Breast epithelium (tissue), 4 donors: ENCODE data around the gene BPIFA2. TPM values are rescaled to one million over a fixed set of nuclear protein-coding genes. Genes with fewer than 3 reads are reported as not detected.
"Not testable (repeated sequence)": the region's sequence is repeated elsewhere in the genome, so short reads cannot be mapped to it uniquely, and the experiment has no call there.

Experiments used
- DNase-seq, 2 donors: peaks; one replicate each; pipeline ENCODE4 v3.0.0-alpha.2; 2019; ENCODE audit warnings: low spot score in 2 of 2
- H3K27ac ChIP-seq, 2 donors: fragments of 200-600 bp; sonication (generic) in 1 of 2; one replicate each; pipeline ENCODE4 v1.5.1; 2016 to 2019; ENCODE audit warnings: mild to moderate bottlenecking in 1 of 2
- H3K27me3 ChIP-seq, 2 donors: fragments of 200-600 bp; sonication (generic) in 1 of 2; one replicate each; pipeline versions ENCODE4 v1.5.1 to v1.6.0; 2017 to 2019; ENCODE audit warnings: control low read depth in 1 of 2, mild to moderate bottlenecking in 1 of 2
- H3K36me3 ChIP-seq: fragments of 200-600 bp; one replicate; pipeline ENCODE4 v1.5.1; 2019
- H3K4me1 ChIP-seq, 2 donors: fragments of 200-600 bp; sonication (generic); one replicate each; pipeline ENCODE4 v1.5.1; 2016 to 2019; ENCODE audit warnings: control low read depth in 1 of 2
- H3K4me3 ChIP-seq, 3 donors: fragments of 200-600 bp; sonication (generic); 1 replicate in 2 of 3; 2 replicates in 1 of 3; pipeline ENCODE4 v1.5.1; 2016 to 2019; ENCODE audit warnings: mild to moderate bottlenecking in 3 of 3, moderate library complexity in 2 of 3
- H3K9me3 ChIP-seq, 2 donors: fragments of 200-600 bp; sonication (generic) in 1 of 2; one replicate each; pipeline ENCODE4 v1.5.1; 2016 to 2019; ENCODE audit warnings: control low read depth in 1 of 2
- POLR2A ChIP-seq: fragments of 450-650 bp; IDR thresholded peaks from one replicate; pipeline ENCODE4 v1.6.1; 2016; ENCODE audit warnings: antibody characterized with exemption, mild to moderate bottlenecking, moderate library complexity
- POLR2AphosphoS5 ChIP-seq, 3 donors: sonication (generic); formaldehyde crosslinking; IDR thresholded peaks; one replicate each; pipeline ENCODE4 v1.6.1; 2017; ENCODE audit warnings: antibody characterized with exemption in 3 of 3
- intact Hi-C: fragments of 100-400 bp; cut with DNase I; formaldehyde crosslinking; loops from one replicate; pipeline ENCODE4 v1.15.1; 2023; ENCODE audit warnings: low total_unique reads
- total RNA-seq, 3 donors: library from RNA; depleted of rRNA; stranded (reverse); fragments of >200 nt; gene quantifications; one replicate each; pipeline ENCODE4 v1.1.0, GENCODE V29; 2016
- TF ChIP-seq, protein P1 (sequence below), 3 donors: fragments of 450-650 bp; IDR thresholded peaks; one replicate each; pipeline ENCODE4 v1.5.1; 2016 to 2017; ENCODE audit warnings: antibody characterized with exemption in 3 of 3, mild to moderate bottlenecking in 3 of 3, moderate library complexity in 3 of 3

The BPIFA2 gene
- total RNA-seq, 3 donors from 2014 or later = not detected

DNA sequence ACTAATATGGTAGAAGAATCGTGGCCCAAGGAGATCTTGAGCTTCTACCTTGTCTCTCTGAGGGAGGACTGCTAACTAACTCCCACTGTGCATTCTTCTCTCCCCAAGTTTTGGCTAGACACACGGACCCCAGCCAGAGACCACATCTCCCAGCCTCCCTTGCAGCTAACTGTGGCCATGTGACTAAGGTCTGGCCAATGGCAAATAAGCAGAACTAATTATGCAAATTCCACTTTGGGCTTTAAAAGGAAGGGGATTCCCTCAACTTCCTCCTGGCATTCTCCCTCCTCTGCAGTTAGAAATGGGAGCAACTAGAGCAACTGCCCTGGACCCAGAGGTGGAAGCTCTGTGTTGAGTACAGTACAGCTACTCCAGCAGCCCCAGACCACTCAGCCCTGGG, 15.4 kb downstream of the BPIFA2 start:
- no peaks in the 10 kb centered on the region for H3K27me3 ChIP-seq
- TF ChIP-seq, protein P1, sequence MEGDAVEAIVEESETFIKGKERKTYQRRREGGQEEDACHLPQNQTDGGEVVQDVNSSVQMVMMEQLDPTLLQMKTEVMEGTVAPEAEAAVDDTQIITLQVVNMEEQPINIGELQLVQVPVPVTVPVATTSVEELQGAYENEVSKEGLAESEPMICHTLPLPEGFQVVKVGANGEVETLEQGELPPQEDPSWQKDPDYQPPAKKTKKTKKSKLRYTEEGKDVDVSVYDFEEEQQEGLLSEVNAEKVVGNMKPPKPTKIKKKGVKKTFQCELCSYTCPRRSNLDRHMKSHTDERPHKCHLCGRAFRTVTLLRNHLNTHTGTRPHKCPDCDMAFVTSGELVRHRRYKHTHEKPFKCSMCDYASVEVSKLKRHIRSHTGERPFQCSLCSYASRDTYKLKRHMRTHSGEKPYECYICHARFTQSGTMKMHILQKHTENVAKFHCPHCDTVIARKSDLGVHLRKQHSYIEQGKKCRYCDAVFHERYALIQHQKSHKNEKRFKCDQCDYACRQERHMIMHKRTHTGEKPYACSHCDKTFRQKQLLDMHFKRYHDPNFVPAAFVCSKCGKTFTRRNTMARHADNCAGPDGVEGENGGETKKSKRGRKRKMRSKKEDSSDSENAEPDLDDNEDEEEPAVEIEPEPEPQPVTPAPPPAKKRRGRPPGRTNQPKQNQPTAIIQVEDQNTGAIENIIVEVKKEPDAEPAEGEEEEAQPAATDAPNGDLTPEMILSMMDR (IDR thresholded peaks at IDR 0.05) = no peak
- TF ChIP-seq POLR2AphosphoS5 (IDR thresholded peaks at IDR 0.05) (no peak), POLR2A (no peak)
- H3K27ac ChIP-seq = no peak overlapping the region
- H3K4me1 ChIP-seq = no peaks in the 10 kb centered on the region
- H3K4me3 ChIP-seq = no peak overlapping the region
- intact Hi-C loops = no loop called here
- no peak for DNase-seq
- peaks cover 0 to 6% of the 10 kb centered on the region in 2 donors for H3K9me3 ChIP-seq
- no peaks in the 10 kb centered on the region for H3K36me3 ChIP-seq

DNA sequence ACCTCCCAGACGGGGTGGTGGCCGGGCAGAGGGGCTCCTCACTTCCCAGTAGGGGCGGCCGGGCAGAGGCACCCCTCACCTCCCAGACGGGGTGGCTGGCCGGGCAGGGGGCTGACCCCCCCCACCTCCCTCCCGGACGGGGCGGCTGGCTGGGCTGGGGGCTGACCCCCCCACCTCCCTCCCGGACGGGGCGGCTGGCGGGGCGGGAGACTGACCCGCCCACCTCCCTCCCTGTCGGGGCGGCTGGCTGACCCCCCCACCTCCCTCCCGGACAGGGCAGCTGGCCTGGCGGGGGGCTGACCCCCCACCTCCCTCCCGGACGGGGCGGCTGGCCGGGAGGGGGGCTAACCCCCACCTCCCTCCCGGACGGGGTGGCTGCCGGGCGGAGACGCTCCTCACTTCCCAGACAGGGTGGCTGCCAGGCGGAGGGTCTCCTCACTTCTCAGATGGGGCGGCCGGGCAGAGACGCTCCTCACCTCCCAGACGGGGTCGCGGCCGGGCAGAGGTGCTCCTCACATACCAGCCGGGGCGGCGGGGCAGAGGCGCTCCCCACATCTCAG, 17.2 kb downstream of the BPIFA2 start:
- H3K9me3 ChIP-seq, H3K27ac ChIP-seq, intact Hi-C loops, H3K4me3 ChIP-seq, DNase-seq, H3K36me3 ChIP-seq, H3K4me1 ChIP-seq, H3K27me3 ChIP-seq: not testable (repeated sequence)

DNA sequence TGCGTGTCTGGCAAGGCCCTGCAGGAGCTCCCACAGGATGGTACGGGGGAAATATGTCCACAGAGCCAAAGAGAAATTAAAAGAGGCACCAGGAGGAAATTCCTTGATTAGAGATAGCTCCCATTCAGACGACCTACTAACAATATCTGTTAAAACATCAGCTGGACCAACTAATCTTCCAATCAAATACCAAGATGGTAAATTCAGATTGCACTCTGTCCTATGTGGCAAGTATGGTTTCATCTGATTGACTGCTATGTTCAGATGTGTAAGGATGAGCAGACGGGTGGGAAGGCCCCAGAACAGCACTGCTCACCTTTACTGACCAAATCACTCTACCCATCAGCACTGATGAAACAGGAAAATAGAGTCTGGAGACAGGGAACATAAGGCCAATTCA, 19.5 kb downstream of the BPIFA2 start:
- intact Hi-C loops = no loop called here
- DNase-seq = no peak

DNA sequence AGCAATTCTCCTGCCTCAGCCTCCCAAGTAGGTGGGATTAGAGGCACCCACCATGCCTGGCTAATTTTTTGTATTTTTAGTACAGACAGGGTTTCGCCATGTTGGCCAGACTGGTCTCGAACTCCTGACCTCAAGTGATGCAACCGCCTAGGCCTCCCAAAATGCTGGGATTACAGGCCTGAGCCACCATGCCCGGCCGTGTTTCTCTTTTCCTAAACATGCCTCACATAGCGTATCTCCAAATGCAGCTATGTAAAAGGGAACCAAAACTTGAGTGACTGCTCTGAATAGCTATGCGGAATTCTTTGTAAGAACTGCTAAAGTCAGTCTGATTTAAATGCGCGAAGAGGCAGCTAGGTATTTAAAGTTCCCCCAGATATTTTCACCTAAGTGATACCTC, 20.5 kb downstream of the BPIFA2 start:
- no peak overlapping the region for H3K4me3 ChIP-seq
- TF ChIP-seq POLR2AphosphoS5 (IDR thresholded peaks at IDR 0.05) = no peak
- no peak for TF ChIP-seq POLR2A
- TF ChIP-seq, protein P1 (IDR thresholded peaks at IDR 0.05) = no peak
- DNase-seq = no peak
- H3K4me1 ChIP-seq = no peaks in the 10 kb centered on the region
- no peak overlapping the region for H3K27ac ChIP-seq
- H3K27me3 ChIP-seq = no peaks in the 10 kb centered on the region
- intact Hi-C loops = no loop called here
- peaks cover 0 to under 1% of the 10 kb centered on the region in 2 donors for H3K9me3 ChIP-seq
- H3K36me3 ChIP-seq = no peaks in the 10 kb centered on the region

More for the DNA sequence above, 19.5 kb downstream of the BPIFA2 start:
- TF ChIP-seq POLR2A (no peak), POLR2AphosphoS5 (IDR thresholded peaks at IDR 0.05) (no peak)
- TF ChIP-seq, protein P1 (IDR thresholded peaks at IDR 0.05) = no peak
- no peaks in the 10 kb centered on the region for H3K4me1 ChIP-seq
- no peaks in the 10 kb centered on the region for H3K27me3 ChIP-seq
- H3K4me3 ChIP-seq = no peak overlapping the region
- H3K9me3 ChIP-seq = peaks cover 0 to 6% of the 10 kb centered on the region in 2 donors
- no peaks in the 10 kb centered on the region for H3K36me3 ChIP-seq
- no peak overlapping the region for H3K27ac ChIP-seq

DNA sequence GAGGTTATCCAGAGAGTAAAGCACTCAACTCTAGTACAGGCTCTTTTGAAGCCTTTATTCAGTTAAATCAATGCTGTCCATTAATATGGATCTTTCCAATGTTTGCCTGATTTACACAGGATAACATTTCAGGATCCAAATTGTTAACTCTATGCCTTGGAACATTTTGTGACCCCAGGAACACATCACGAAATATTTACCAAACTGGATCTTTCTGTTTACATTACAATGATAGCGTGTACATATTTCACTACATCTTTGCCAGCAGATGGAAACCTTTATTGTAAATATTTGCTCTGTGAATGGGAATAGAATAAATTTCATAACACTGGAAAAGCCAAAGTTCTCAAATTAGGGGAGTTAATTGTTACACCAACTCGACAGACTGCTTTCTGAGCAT, 23.5 kb downstream of the BPIFA2 start:
- Histone ChIP-seq H3K9me3 (no peaks in the 10 kb centered on the region), H3K4me3 (no peak overlapping the region), H3K27ac (no peak overlapping the region), H3K27me3 (no peaks in the 10 kb centered on the region), H3K4me1 (no peaks in the 10 kb centered on the region), H3K36me3 (no peaks in the 10 kb centered on the region)
- intact Hi-C loops = no loop called here
- no peak for DNase-seq
- TF ChIP-seq POLR2AphosphoS5 (IDR thresholded peaks at IDR 0.05) (no peak), POLR2A (no peak)
- TF ChIP-seq, protein P1 (IDR thresholded peaks at IDR 0.05) = no peak

DNA sequence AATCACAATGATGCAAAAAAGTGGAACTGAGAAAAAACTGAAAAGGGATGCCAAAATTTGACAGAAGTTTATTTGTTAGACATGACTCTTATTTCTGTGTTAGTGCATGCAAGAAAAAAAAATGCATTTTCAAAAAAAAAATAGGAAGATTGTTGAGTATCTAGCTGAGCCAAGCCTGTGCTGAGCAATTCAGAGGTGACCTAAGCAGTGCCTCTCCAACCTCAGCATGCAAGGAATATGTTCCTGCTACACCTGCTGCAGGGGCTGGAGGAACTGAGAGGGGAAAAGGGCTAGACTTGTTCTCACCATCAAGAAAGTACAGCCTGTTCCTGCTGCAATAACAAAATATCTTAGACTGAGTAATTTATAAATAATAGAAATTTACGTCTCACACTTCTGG, 24.0 kb downstream of the BPIFA2 start:
- intact Hi-C loops = no loop called here
- Histone ChIP-seq H3K9me3 (no peaks in the 10 kb centered on the region), H3K36me3 (no peaks in the 10 kb centered on the region), H3K27me3 (no peaks in the 10 kb centered on the region), H3K4me3 (no peak overlapping the region), H3K27ac (no peak overlapping the region), H3K4me1 (no peaks in the 10 kb centered on the region)
- TF ChIP-seq, protein P1 (IDR thresholded peaks at IDR 0.05) = no peak
- TF ChIP-seq POLR2A = no peak
- TF ChIP-seq POLR2AphosphoS5 (IDR thresholded peaks at IDR 0.05) = no peak
- DNase-seq = no peak
